Superior temporal gyrus (tissue), 1 donor: Measurements from ENCODE around the gene WASF1.
A peak's percentile ranks its signal among the peaks of the same experiment; 100 is the strongest.
"Not testable (repeated sequence)": the region's sequence is repeated elsewhere in the genome, so short reads cannot be mapped to it uniquely, and the experiment has no call there.

ENCODE experiments used
- DNase-seq: peaks from one replicate; pipeline ENCODE4 v3.0.0-alpha.2; 2016; ENCODE audit errors: extremely low spot score

WASF1 gene

DNA sequence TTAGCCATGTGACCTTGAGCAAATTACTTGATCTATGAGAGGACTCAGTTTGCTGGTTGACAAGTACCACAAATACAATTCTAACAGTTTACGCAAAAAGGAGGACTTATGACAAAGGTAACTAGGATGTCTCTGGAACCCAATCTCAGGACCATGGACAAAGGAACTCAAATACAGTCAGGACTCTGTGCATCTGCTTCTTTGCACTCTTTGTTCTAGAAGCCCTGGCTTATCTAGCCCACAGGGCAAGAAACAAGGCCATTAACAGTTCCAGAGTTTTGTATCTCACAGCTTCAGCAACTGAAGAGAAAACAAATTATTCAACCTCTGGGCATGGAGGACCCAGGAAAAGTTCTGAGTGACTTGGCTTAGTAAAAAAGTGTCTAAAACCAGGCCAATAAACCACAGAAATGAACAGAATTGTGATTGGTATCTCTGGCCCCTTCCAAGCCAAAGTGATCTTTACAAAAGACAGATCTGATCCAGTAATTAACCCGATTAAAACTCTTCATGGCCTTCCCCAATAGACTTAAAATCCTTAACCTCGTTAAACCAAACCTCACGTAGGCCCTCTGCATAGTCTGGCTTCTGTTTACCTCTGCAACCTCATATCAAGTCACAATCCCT, 5.9 kb downstream of the WASF1 start:
- peak; percentile 52 for DNase-seq

DNA sequence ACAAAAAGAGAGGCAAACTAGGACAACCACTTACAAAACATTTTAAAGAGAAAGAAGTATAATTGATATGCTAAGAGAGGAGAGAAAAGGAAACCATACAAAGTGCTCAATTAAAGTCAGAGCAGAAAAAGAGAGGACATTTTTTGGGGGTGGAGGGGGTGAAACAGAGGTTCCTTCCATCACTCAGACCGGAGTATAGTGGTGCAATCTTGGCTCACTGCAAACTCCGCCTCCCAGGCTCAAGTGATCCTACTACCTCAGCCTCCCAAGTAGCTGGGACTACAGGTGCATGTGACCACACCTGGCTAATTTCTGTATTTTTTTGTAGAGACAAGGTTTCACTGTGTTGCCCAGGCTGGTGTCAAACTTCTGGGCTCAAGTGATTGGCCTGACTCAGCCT, 9.4 kb downstream of the WASF1 start:
- DNase-seq, result no peak

DNA sequence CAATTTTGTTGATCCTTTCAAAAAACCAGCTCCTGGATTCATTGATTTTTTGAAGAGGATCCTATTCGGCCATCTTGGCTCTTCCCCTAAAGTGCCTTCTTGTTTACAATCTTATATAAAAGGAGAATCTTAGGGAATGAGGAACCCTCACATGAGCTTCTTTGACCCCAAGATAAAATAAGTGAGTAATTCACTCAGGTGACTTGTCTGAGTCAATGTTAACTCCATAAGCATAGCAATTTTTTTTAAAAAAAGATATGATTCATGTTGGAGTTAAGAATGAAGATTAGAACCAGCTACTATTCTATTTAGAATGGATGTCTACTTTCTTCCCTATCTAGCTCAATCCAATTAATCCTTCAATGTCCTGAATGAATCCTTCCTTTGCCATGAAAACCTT, 21.0 kb downstream of the WASF1 start:
- DNase-seq, result no peak

DNA sequence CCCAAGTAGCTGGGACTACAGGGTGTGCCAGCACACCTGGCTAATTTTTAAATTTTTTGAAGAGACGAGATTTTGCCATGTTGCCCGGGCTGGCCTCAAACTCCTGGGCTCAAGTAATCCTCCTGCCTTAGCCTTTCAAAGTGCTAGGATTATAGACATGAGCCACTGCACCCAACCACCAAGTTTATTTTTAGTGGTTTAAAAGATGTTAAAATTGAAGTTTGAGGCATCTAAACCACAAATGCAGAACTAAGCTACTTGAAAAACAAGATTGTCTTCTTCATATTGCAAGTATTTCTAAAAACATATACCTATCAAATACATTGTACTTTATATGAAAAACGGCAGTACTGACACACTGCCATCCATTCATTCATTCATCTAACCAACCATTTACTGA, 31.6 kb downstream of the WASF1 start:
- DNase-seq, result no peak

DNA sequence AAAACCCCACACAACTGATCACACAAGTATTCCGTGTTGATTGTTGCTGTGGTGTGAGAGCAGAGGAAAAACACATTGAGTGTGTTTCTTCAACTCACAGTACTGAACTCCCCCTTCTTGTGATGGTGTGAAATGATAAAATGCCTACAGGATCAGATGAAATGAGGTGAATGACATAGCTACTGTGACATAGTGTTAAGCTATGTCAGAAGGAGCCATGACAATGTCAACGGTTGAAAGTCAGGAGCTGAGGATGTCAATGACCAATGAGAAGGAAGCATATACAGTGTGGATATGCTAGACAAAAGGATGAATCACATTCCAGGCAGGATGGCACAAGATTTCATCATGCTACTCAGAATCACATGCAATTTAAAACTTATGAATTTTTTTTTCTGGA, 38.8 kb downstream of the WASF1 start:
- no peak for DNase-seq

DNA sequence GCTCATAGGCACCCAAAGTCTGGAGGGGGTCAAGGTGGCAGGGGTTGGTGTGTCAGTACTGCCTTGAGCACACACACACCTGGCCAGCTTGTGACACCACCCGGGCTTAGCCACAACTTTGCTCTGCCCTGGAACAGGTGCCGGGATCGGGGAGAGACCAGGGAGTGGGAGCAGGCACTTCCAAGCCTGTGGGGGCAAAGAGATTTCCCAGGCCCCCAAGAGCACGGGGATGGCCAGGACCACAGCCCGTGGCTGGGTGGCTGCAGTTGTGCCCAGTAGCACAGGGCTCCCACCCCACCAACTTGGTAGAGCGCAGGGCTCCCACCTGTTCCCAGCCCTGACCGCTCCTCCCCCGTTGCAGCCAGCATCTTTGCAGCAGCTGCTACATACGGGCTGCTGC, 40.4 kb downstream of the WASF1 start:
- DNase-seq, result no peak

DNA sequence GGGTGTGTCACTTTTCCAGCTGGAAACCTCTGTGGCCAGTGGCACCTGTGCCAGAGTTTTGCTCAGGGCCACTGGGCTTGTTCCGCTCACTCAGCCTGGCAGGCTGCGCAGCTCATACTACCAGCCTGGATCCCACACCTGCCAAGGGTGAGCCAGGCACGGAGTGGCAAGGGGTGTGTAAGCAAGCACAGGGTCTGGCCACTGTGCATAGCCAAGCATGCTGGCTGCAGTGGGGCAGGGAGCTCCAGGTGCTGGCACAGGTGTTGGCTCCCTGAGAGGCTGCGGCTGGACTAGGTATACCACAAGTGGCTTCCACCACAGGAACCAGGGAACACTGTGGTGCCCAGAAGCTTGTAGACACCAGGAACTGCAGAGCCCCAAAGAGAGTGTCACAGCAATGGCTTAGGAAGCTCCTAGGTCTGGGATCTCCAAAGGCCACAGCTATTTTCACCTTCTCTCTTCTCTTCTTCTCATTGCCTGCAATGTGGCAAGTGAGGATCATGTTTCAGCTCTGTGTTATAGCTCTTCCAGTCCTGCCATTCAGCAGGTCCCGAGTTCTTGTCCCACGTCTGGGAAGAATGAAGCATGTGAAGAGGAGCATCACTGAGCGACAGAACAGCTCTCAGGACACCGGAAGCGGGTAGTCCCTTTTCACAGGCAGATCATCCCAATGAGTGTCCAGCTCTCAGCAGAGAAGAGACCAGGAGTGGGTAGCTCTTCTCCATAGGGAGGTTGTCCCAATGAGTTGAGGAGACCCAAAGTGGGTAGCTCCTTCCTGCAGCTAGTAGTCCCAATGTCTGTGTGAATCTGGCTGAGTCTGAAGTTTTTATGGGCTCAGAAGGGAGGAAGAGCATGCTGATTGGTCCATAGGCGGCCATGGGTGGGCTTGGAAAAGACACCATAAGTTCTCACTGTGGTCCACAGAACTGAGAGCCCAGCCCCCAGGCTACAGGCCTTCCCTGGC, 41.3 kb downstream of the WASF1 start:
- no peak for DNase-seq

DNA sequence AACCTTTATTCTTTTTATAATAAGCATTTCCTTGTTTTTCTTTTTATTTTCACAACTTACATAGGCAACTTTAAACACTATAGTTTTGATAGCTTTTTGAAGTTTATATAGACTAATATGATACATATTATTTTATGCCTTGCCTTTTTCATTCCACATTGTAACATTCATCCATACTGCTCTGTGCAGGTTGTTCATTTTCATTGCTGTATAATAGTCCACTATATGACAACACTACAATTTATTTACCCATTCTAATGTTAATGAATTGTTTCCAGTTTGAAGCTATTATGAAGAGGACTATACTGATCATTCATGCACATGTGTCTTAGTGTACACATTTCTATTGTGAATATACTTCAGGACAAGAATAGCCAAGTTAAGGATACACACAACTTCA, 49.1 kb downstream of the WASF1 start:
- no peak for DNase-seq

DNA sequence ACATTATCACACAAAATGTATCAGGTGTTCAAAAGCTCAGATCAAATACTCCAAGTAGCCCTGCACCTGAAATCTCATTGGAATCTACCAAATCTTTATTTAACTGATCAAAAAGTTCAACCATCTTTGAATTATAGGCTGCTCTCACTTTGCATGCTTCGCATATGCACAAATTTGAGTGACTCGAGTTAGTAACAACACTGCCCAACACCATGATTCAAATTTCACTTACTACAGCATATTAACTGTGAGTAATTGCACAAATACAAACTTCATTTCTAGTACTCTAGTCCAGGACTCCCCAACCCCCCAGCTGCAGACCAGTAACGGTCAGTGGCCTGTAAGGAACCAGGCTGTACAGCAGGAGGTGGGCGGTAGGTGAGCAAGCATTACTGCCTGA, 51.1 kb downstream of the WASF1 start:
- no peak for DNase-seq

DNA sequence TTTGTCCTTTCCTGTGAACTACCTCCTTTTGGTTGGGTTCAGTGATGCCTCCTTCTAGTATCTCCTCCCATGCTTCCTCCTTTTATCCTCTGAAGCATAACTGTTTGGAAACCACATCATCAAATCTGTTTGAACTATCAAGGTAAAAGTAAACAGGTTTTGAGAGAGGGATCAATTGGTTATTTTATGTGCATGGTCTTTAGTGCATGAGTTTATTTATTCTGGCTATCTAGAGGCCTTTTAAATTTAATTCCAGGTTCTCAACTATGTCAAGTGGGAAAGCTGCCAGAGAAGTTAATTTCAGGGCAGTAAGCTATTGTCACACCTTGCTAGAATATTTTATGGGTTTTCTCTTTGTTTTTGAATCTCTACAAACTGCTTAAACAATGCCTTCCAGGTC, 54.1 kb downstream of the WASF1 start:
- DNase-seq, result no peak

DNA sequence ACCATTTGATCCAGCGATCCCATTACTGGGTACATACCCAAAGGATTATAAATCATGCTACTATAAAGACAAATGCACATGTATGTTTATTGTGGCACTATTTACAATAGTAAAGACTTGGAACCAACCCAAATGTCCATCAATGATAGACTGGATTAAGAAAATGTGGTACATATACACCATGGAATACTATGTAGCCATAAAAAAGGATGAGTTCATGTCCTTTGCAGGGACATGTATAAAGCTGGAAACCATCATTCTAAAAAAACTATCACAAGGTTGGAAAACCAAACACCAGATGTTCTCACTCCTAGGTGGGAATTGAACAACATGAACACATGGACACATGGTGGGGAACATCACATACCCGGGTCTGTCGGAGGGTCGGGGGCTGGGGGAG, 57.8 kb downstream of the WASF1 start:
- not testable (repeated sequence) for DNase-seq

DNA sequence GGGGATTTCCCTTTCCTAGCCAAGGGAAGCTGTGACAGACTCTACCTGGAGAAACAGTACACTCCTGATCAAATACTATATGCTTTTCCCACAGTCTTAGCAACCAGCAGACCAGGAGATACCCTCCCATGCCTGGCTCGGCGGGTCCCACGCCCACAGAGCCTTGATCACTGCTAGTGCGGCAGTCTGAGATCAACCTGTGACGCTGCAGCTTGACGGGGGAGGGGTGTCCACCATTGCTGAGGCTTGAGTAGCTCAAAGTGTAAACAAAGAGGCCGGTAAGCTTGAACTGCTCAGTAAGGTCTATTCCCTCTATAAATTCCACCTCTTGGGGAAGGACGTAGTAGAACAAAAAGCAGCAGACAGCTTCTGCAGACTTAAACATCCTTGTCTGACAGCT, 63.2 kb downstream of the WASF1 start:
- DNase-seq, result no peak

DNA sequence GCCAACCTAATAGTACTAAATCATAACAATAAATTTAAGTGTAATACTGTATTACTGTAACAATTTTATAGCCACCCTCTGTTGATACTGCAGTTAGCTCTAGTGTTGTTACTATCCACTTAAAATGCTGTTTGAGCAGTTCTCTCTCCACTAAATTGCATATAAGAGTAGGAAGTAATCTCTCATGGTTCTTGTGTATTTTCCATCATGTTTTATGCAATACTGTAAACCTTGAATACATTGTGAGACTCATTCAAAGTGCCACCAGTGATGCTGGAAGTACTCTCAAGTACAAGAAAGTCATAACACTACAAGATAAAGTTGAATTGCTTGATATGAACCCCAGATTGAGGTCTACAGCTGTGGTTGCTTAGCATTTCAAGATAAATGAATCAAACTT, 65.5 kb downstream of the WASF1 start:
- DNase-seq, result no peak

DNA sequence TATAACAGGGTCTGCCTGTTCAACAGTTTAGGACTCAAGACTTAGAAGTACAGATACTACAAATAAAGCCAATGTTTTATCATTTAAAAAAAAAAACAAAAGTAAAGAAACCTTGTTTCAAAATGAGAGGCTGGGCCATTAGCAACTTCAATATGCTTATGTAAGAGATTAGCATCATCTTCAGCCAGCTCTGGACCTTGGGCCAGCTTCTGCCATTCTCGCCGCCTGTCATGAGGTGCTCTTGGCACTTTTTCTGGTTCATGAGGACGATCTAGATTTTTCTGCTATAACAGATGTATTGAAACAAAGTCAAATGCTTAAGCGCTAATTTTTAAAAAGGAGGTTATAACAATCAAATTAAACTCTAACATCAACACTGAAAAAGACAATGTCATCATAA, 74.2 kb downstream of the WASF1 start:
- no peak for DNase-seq

DNA sequence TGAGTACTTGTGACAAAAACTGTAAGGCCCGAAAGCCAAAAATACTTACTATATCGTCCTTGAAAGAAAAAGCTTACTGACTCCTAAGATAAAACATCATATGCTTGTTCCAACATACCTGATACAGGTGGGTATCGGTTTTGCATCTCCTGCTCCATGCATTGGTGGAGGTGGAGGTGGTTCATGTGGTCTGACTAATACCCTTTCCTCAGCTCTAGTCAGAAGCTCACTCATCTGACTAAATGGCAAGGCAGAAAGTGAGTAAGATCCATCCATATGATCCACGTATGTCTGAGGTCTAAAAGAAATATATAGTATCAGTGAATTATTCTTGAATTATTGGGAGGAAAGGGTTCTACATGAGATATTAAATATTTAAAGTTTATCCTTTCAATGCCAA, 76.2 kb downstream of the WASF1 start:
- DNase-seq, result no peak

DNA sequence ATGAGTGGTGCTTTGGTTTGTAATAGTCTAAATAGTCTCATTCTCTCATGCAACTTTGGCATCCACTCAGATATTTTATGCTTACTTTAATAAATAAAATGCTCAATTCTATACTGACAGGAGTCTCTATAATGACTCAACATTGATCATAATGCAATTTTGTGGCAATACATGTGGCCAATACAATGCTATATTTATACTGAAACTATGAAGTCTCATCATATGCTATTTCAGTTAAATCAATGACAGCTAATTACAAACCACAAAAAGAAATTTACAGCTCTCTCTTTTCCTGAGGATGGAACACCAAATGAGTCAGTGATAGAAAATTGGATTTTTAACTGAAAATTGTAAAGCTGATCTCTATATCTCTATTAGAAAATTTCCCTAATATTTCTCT, 77.1 kb downstream of the WASF1 start:
- no peak for DNase-seq

DNA sequence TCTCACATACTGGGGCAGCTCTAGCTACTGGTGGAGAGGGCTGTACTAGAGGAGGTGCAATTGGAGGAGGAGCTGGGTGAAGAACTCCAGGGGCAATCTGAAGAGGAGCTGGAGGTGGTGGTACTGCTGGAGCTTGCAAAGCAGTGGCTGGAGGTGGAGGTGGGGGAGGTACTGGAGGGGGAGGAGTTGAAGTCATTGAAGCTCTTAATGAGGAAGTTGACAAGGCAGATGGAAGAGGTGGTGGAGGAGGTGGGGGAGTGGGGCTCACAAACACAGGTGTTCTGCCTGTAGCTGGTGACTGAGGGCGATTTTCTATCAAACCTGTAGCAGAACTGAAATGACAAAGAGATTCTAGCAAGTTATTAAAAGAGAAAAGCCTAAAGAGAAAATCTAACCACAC, 77.6 kb downstream of the WASF1 start:
- DNase-seq, result no peak

DNA sequence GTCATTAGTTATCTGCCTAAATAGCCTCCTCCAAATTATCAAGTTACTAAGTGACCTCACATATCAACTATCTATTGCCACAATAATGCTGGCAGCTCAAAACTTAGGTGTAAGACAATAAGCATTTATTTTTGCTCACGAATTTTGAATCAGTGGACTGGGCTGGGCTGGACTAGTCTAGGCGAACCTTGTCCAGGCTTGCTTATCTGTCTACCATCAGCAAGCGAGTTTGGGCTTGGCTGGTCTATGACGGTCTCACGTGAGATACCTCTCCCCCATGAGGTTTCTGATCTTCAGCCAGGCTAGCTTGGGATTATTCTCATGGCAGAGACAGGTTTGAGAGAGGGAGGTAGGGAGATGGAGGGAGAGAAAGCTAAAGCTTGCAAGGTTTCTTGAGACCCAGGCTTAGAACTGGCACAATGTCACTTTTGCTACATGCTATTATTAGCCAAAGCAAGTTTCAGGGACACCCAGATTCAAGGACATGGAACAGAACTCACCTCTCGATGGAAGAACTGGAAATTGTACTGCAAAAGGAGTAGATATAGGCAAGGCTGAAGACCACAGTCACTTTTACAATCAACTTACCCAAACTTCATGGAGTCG, 80.9 kb downstream of the WASF1 start:
- DNase-seq, result no peak

DNA sequence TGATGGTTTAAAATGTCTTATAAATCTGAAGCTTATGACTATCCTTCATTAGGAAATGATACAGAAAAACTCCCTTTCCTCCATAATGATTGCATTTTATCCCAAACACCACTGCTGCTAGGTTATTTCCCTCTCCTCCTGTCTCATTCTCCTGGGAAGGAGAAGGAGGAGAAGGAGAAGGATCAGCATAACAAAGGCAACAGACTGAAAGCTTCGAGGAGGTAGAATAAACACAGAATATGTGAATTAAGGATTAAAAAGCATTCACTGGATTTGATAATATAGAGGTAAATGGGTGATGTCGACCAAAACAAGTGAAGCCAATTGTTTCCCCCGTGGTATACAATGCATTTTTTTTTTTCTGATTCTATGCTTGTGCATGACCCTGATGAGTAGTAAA, 82.0 kb downstream of the WASF1 start:
- DNase-seq, result no peak

DNA sequence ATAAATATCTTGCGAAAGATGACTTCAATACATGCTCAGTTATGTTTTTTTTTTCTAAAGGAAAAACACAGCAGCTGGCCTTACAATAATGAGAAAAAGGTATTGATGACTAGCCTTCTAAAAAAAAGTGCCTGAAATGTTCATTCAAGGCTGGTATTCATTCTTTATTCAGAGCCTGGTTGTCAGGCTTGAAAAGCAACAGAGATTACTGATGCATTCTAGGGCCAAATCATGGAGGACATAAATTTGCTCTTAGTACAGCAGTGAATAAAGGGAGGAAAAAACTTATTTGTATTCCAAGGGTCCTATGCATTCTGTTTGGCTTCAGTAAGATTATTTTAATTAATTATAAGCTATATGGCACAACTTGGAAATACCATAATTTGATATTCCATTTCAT, 83.5 kb downstream of the WASF1 start:
- no peak for DNase-seq

DNA sequence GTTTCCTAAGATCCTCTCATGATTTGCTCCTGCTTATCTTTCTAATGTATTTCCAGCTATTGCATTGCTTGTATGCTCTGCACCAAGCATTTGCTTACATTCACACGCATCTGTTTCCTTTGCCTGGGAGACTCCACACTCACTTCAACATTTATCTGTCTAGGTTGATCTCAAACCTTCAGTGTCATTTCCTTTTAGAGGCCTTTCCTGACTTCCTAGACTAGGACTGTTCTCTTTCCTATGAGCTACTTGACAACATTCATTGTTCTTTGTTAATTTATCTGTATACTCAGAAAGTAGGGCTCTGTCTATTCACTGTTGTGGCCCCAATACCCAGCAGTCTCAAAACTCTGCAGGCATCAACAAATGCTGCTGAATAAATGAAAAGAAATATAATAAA, 84.4 kb downstream of the WASF1 start:
- DNase-seq, result no peak

DNA sequence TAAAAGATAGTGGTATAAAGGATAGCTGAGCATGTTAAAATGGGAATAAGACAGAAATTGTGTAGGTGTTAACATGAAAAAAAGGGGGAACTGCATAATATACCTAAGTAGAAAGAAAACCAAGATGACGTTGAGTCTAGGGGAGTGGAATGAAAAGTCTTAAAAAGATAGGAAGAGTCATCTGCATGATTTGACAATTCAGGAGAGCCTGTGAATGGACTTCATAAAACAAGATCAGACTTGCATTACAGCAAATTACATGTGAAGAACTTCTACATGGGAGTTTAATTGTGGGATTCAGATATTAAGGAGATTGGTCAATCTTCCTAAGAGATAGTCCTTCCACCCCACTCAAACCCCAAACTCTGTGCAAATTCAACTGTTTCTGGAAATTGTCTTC, 85.5 kb downstream of the WASF1 start:
- DNase-seq, result no peak

DNA sequence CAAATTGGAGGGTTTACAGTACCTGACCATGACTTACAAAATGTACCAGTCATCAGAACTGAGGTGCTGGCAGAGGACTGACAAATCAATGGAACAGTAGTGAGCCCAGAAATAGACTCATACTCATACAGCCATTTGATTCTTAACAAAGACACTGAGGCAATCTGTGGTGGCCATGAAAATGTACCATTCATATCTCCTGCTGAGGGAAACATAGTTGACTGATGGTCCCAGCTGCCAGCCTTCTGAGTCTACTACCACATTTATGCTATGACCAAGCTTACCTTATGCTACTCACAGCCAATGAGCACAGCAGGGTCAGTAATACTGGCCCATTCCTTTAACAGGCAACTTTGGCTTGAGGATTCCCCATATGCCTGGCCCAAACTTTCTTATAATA, 88.6 kb downstream of the WASF1 start:
- DNase-seq, result no peak
